ENCODE data around the gene PLK3. TPM values are rescaled to one million over a fixed set of nuclear protein-coding genes. Genes with fewer than 3 reads are reported as not detected.
A peak's percentile ranks its signal among the peaks of the same experiment; 100 is the strongest.
"Not testable (repeated sequence)": the region's sequence is repeated elsewhere in the genome, so short reads cannot be mapped to it uniquely, and the experiment has no call there.

Gene PLK3
- 10 to 100 TPM; 10.6 to 29.3 (median 26.3) TPM for total RNA-seq

DNA sequence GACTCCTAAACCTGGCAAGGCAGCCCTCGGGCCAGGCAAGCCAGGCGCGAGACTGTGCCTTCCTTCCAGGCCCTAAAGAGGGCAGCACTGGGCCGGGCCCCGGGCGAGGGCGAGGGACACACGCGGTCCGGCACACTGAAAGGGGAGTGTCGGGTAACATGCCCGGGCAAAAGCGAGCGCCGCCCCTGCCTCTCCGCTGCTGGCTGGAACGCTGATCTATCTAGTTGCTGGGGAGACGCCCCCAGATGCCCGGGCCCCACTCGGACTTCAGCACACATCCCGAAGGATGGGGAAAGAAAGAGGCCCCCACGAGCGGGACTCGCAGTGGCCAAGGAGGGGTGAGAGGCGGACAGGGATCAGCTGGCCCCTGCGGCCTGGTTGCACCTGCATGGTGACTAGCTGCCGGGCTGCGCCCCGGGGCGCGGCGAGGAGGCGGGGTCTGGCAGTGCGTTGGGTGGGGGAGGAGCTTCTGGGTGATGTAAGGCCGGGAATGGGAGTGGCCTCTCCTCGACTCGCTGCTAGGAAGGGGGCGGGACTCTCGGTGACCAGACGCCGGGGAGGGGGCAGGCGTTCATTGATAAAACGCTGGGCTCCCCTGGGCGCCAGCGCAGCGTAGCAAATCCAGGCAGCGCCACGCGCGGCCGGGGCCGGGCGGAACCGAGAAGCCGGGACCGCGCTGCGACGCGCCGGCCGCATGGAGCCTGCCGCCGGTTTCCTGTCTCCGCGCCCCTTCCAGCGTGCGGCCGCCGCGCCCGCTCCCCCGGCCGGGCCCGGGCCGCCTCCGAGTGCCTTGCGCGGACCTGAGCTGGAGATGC lies at the start of gene PLK3:
PLK3 (plus strand) TSS at position 608 of the 815 bp plus-strand sequence; CDS start at position 695, 87 bp downstream.
- TF ChIP-seq POLR2A (IDR thresholded peaks at IDR 0.05): peak; percentile 89 to 98
- TF ChIP-seq, protein P1, sequence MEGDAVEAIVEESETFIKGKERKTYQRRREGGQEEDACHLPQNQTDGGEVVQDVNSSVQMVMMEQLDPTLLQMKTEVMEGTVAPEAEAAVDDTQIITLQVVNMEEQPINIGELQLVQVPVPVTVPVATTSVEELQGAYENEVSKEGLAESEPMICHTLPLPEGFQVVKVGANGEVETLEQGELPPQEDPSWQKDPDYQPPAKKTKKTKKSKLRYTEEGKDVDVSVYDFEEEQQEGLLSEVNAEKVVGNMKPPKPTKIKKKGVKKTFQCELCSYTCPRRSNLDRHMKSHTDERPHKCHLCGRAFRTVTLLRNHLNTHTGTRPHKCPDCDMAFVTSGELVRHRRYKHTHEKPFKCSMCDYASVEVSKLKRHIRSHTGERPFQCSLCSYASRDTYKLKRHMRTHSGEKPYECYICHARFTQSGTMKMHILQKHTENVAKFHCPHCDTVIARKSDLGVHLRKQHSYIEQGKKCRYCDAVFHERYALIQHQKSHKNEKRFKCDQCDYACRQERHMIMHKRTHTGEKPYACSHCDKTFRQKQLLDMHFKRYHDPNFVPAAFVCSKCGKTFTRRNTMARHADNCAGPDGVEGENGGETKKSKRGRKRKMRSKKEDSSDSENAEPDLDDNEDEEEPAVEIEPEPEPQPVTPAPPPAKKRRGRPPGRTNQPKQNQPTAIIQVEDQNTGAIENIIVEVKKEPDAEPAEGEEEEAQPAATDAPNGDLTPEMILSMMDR (IDR thresholded peaks at IDR 0.05): peak; percentile 94 to 96 (median 96)
- TF ChIP-seq EP300 (IDR thresholded peaks at IDR 0.05): peak; percentile 91 to 95
- Histone ChIP-seq H3K36me3 (peaks cover 0 to 28% (median 6%) of the 10 kb centered on the region in 3 donors), H3K27me3 (no peaks in the 10 kb centered on the region), H3K4me3 (peak within 1 kb of the TSS; percentile 68 to 97 (median 80)), H3K4me1 (peaks cover 0 to 48% (median 24%) of the 10 kb centered on the region in 4 donors), H3K9me3 (no peaks in the 10 kb centered on the region), H3K27ac (peak within 1 kb of the TSS; percentile 83 to 100 (median 98))
- DNase-seq (ENCODE audit: low spot score in 2 of 2): peak; percentile 97 to 98
- WGBS, 2 donors: 0% methylated on average over 43 to 75 of the region's 79 CpGs

DNA sequence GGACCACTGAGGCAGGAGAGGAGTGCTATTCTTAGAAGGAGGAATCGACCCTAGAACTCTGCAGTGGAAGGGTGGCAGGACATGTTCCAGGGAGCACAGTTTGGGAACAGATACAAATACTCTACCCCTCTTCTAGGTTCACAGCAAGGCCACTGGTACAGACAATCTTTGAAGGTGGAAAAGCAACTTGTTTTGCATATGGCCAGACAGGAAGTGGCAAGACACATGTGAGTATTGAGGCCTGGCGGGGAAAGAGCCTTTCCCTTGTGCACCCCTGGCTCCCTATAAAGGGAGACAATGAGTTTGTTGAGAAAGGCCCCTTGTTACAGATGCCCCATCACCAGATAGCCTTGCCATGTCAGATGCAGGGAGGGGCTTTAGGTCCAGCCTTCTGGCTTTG lies 42.8 kb upstream of the PLK3 start:
- Histone ChIP-seq H3K9me3 (no peaks in the 10 kb centered on the region), H3K36me3 (no peaks in the 10 kb centered on the region), H3K4me3 (no peak overlapping the region), H3K4me1 (no peaks in the 10 kb centered on the region), H3K27ac (no peak overlapping the region), H3K27me3 (no peaks in the 10 kb centered on the region)
- DNase-seq (ENCODE audit: low spot score in 2 of 2): no peak
- no peak for TF ChIP-seq EP300 (IDR thresholded peaks at IDR 0.05)
- TF ChIP-seq, protein P1 (IDR thresholded peaks at IDR 0.05): no peak
- no peak for TF ChIP-seq POLR2A (IDR thresholded peaks at IDR 0.05)
- 94 to 96% methylated on average over 2 of the region's 2 CpGs for WGBS, 2 donors

DNA sequence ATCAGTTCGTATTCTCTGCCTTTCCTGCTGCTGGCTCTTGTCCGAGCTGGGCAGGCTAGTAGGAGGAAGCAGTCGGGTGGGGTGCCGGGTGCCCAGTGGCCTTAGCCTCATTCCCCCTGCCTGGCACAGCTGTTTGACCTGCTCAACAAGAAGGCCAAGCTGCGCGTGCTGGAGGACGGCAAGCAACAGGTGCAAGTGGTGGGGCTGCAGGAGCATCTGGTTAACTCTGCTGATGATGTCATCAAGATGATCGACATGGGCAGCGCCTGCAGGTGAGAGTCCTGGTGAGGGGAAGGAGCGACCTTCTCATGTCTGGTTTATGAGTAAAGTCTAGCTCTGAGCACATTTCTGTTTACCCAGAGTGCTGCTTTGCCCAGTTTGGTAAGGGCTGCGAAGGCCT lies 41.1 kb upstream of the PLK3 start:
- H3K4me1 ChIP-seq: no peaks in the 10 kb centered on the region
- H3K36me3 ChIP-seq: no peaks in the 10 kb centered on the region
- H3K27me3 ChIP-seq: no peaks in the 10 kb centered on the region
- no peaks in the 10 kb centered on the region for H3K9me3 ChIP-seq
- no peak for DNase-seq (ENCODE audit: low spot score in 2 of 2)
- TF ChIP-seq, protein P1 (IDR thresholded peaks at IDR 0.05): no peak
- TF ChIP-seq POLR2A (IDR thresholded peaks at IDR 0.05) (no peak), EP300 (IDR thresholded peaks at IDR 0.05) (no peak)
- H3K4me3 ChIP-seq: no peak overlapping the region
- H3K27ac ChIP-seq: no peak overlapping the region
- 85 to 86% methylated on average over 11 of the region's 11 CpGs for WGBS, 2 donors

DNA sequence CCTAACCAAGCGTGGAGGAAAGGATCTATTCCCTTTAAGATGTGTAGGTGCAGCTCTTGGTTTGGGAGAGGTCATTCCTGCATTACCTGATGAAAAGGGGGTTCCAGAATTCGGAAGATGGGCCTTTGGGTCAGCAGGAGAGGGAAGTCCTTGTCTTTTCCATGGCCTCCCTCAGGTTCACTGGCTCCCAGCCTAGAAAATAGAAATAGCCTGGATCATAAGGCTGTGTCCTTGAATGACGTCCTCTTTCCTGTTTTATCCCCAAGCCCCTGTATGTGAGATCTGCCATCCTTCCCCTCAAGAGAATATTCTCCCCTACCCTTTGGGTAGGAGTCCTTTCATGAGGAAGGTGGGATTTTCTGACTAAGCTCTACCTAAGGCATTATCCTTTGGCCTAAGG lies 39.3 kb upstream of the PLK3 start:
- 85 to 94% methylated on average over 3 of the region's 3 CpGs for WGBS, 2 donors
- Histone ChIP-seq H3K4me3 (no peak overlapping the region), H3K27me3 (no peaks in the 10 kb centered on the region), H3K36me3 (no peaks in the 10 kb centered on the region), H3K9me3 (no peaks in the 10 kb centered on the region), H3K27ac (no peak overlapping the region), H3K4me1 (no peaks in the 10 kb centered on the region)
- TF ChIP-seq, protein P1 (IDR thresholded peaks at IDR 0.05): no peak
- TF ChIP-seq EP300 (IDR thresholded peaks at IDR 0.05) (no peak), POLR2A (IDR thresholded peaks at IDR 0.05) (no peak)
- no peak for DNase-seq (ENCODE audit: low spot score in 2 of 2)

DNA sequence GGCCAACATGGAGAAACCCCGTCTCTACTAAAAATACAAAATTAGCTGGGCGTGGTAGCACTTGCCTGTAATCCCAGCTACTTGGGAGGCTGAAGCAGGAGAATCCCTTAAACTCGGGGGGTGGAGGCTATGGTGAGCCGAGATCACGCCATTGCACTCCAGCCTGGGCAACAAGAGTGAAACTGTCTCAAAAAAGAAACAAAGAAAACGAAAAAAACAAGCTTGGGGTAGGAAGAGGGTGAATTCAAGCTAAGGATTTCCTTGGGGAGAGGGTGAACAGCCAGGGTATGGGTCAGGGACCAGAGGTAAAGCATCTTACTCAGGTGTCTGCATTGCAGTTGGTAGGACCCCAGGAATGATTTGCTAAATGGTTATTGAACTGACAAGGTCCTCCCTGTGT lies 33.8 kb upstream of the PLK3 start:
- H3K27ac ChIP-seq; H3K4me1 ChIP-seq; DNase-seq (ENCODE audit: low spot score in 2 of 2); H3K27me3 ChIP-seq; H3K4me3 ChIP-seq; H3K9me3 ChIP-seq: not testable (repeated sequence)
- 86 to 94% methylated on average over 6 of the region's 6 CpGs for WGBS, 2 donors
- peaks cover 0 to 13% (median 0%) of the 10 kb centered on the region in 3 donors for H3K36me3 ChIP-seq
